ENCODE measurements around the gene SYNM.

SYNM gene, protein sequence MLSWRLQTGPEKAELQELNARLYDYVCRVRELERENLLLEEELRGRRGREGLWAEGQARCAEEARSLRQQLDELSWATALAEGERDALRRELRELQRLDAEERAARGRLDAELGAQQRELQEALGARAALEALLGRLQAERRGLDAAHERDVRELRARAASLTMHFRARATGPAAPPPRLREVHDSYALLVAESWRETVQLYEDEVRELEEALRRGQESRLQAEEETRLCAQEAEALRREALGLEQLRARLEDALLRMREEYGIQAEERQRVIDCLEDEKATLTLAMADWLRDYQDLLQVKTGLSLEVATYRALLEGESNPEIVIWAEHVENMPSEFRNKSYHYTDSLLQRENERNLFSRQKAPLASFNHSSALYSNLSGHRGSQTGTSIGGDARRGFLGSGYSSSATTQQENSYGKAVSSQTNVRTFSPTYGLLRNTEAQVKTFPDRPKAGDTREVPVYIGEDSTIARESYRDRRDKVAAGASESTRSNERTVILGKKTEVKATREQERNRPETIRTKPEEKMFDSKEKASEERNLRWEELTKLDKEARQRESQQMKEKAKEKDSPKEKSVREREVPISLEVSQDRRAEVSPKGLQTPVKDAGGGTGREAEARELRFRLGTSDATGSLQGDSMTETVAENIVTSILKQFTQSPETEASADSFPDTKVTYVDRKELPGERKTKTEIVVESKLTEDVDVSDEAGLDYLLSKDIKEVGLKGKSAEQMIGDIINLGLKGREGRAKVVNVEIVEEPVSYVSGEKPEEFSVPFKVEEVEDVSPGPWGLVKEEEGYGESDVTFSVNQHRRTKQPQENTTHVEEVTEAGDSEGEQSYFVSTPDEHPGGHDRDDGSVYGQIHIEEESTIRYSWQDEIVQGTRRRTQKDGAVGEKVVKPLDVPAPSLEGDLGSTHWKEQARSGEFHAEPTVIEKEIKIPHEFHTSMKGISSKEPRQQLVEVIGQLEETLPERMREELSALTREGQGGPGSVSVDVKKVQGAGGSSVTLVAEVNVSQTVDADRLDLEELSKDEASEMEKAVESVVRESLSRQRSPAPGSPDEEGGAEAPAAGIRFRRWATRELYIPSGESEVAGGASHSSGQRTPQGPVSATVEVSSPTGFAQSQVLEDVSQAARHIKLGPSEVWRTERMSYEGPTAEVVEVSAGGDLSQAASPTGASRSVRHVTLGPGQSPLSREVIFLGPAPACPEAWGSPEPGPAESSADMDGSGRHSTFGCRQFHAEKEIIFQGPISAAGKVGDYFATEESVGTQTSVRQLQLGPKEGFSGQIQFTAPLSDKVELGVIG (N-terminal part only)

DNA sequence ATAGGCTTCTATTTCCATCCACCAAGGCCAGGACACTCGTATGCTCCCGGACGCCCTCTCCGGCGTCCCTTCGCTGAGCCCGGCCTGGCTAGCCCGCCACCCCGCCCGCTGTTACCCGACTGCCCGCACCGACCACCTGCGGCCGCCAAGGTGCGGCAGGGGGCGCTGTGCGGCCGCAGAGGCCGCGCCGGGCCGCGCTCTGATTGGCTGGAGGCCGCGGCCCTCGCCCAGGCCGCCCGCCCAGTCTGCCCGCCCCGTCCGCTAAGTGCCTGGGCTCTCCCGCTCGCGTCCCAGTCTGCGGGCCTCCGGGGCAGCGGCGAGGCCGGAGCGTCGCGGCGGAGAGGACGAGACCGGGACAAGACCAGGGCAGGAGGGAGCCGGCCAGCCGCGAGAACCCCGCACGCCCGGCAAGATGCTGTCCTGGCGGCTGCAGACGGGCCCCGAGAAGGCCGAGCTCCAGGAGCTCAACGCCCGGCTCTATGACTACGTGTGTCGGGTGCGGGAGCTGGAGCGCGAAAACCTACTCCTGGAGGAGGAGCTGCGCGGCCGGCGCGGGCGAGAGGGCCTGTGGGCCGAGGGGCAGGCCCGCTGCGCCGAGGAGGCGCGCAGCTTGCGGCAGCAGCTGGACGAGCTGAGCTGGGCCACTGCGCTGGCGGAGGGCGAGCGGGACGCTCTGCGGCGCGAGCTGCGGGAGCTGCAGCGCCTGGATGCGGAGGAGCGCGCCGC, at the start of gene SYNM:
SYNM (plus strand) TSS at position 293 of the 726 bp plus-strand sequence; CDS start at position 413, 120 bp downstream.
- Histone ChIP-seq H3K36me3 (peaks cover 5% of the 10 kb centered on the region; the same call in 1 of the 2 replicates), H3K27ac (peak within 1 kb of the TSS; percentile 80), H3K27me3 (ENCODE audit: insufficient read depth, low read depth, severe bottlenecking) (peaks cover 7% of the 10 kb centered on the region), H3K4me3 (ENCODE audit: low read depth, low read length) (peak within 1 kb of the TSS; percentile 75), H3K9me3 (ENCODE audit: severe bottlenecking) (no peaks in the 10 kb centered on the region)
- TF ChIP-seq, protein P1, sequence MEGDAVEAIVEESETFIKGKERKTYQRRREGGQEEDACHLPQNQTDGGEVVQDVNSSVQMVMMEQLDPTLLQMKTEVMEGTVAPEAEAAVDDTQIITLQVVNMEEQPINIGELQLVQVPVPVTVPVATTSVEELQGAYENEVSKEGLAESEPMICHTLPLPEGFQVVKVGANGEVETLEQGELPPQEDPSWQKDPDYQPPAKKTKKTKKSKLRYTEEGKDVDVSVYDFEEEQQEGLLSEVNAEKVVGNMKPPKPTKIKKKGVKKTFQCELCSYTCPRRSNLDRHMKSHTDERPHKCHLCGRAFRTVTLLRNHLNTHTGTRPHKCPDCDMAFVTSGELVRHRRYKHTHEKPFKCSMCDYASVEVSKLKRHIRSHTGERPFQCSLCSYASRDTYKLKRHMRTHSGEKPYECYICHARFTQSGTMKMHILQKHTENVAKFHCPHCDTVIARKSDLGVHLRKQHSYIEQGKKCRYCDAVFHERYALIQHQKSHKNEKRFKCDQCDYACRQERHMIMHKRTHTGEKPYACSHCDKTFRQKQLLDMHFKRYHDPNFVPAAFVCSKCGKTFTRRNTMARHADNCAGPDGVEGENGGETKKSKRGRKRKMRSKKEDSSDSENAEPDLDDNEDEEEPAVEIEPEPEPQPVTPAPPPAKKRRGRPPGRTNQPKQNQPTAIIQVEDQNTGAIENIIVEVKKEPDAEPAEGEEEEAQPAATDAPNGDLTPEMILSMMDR (IDR thresholded peaks at IDR 0.05; ENCODE audit: low read depth, low read length): peak; percentile 79
- DNase-seq: peak; percentile 87

DNA sequence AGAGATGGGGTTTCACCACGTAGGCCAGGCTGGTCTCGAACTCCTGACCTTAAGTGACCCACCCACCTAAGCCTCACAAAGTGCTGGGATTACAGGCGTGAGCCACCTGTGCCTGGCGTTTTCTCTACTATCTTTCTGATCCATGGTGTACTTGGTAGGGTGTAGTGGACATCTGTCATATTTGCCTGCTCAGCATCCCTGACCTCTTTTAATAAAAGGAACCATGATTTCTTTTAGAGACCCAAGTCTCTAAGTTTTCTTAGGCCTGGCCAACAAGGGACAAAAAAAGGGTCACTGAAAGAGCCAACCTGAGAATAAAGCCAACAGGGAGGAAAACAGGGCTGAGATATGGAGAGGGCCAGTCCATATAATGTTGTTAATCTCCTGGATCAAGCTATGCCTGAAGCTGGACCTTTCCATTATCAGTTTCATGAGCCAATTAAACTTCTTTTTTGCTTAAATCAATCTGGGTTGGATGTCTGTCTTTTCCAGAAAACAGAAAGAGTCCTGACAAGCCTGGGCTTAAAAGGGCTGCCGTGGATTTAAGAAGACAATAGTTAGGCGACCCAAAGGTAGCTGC, 49.2 kb upstream of the SYNM start:
- no peak overlapping the region for H3K4me3 ChIP-seq (ENCODE audit: low read depth, low read length)
- H3K27me3 ChIP-seq (ENCODE audit: insufficient read depth, low read depth, severe bottlenecking): no peaks in the 10 kb centered on the region
- no peak overlapping the region for H3K27ac ChIP-seq
- no peak for DNase-seq
- H3K9me3 ChIP-seq (ENCODE audit: severe bottlenecking): no peaks in the 10 kb centered on the region
- TF ChIP-seq, protein P1 (IDR thresholded peaks at IDR 0.05; ENCODE audit: low read depth, low read length): no peak
- no peaks in the 10 kb centered on the region for H3K36me3 ChIP-seq

DNA sequence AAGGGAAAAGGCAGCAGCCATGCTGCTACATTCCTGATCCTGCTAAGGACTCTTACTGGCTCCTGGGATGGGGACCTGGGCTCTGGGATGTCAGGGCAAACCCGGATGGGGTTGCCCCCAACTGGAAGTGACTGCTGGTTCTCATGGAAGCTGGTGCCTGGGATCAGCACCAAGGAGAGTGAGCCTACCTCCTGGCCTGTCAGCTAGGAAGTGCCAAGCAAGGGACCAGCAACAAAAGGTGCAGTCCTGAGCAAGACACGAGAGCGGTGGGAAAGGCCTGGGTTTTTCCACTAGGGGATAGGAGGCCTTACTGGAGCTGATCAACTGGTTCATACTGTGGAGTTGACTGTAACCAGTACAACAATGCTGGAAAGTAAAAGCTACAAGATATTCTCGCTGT, 47.9 kb upstream of the SYNM start:
- H3K27me3 ChIP-seq (ENCODE audit: insufficient read depth, low read depth, severe bottlenecking): no peaks in the 10 kb centered on the region
- peaks cover under 1% of the 10 kb centered on the region for H3K9me3 ChIP-seq (ENCODE audit: severe bottlenecking)
- no peak overlapping the region for H3K27ac ChIP-seq
- no peak overlapping the region for H3K4me3 ChIP-seq (ENCODE audit: low read depth, low read length)
- TF ChIP-seq, protein P1 (IDR thresholded peaks at IDR 0.05; ENCODE audit: low read depth, low read length): no peak
- H3K36me3 ChIP-seq: no peaks in the 10 kb centered on the region
- DNase-seq: no peak

DNA sequence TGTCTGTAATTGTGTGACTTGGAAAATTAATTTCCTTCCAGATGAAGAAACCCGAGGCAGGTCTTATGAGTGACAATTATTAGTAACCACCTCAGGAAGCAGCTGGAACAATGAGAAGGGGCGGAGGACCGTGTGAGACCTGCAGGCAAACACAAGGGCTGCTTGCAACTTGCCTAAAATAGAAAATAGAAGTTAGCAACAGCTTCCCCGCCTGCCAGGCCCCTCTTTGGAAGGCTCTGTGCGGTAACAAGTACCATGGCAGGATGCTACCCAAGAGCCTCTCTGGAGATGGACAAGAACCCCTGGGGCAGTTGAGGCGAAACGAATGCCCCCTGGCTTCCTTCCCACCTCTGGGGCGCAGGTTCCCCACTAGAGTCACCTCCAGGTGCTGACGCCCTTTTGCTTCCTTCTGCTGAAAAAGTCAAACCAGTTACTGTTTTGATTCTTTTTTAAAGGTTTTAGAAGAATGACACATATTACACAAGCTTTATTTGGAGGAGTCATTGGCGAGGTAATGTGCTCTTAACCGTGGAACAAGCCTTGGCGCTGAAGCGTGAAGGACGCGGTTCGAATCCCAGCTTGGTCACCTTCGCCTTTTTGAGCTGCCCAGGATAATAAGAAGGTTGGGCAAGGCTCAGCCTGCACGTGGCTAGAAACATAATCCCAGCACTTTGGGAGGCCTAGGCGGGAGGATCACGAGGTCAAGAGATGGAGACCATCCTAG, 47.0 kb upstream of the SYNM start:
- DNase-seq: no peak
- TF ChIP-seq, protein P1 (IDR thresholded peaks at IDR 0.05; ENCODE audit: low read depth, low read length): no peak
- H3K4me3 ChIP-seq (ENCODE audit: low read depth, low read length): no peak overlapping the region
- no peaks in the 10 kb centered on the region for H3K27me3 ChIP-seq (ENCODE audit: insufficient read depth, low read depth, severe bottlenecking)
- no peak overlapping the region for H3K27ac ChIP-seq
- H3K36me3 ChIP-seq: no peaks in the 10 kb centered on the region
- H3K9me3 ChIP-seq (ENCODE audit: severe bottlenecking): peaks cover 3% of the 10 kb centered on the region

Data from WERI-Rb-1 (cell line).